GM19035 (cell line): ENCODE results near the gene ARHGAP8.
"Not testable (repeated sequence)": the region's sequence is repeated elsewhere in the genome, so short reads cannot be mapped to it uniquely, and the experiment has no call there.

Experiments
- ATAC-seq: cut with Tn5 transposase; IDR thresholded peaks from one replicate; pipeline ENCODE4 v1.9.1; 2021; ENCODE audit not compliant: unreplicated experiment

The ARHGAP8 gene

DNA sequence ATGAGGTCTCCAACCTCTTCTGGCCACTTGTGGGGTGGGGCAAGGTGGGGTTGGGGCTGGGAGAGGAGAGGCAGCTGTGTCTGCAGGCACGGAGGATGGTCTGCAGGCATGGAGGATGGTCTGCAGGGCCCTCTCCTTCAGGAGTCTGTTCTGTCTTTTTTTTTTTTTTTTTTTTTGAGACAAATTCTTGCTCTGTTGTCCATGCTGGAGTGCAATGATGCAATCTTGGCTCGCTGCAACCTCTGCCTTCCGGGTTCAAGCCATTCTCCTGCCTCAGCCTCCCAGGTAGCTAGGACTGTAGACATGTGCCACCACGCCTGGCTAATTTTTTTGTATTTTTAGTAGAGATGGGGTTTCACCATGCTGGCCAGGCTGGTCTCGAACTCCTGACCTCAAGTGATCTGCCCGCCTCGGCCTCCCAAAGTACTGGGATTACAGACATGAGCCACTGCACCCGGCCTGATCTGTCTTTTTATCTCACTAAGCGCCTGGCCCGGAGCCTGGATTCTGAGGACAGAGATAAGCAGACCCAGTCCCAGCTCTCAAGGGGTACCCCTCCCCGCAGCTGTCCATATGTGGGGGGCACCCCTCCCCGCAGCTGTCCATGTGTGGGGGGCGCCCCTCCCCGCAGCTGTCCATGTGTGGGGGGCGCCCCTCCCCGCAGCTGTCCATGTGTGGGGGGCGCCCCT, 47.7 kb downstream of the ARHGAP8 start:
- ATAC-seq = not testable (repeated sequence)

DNA sequence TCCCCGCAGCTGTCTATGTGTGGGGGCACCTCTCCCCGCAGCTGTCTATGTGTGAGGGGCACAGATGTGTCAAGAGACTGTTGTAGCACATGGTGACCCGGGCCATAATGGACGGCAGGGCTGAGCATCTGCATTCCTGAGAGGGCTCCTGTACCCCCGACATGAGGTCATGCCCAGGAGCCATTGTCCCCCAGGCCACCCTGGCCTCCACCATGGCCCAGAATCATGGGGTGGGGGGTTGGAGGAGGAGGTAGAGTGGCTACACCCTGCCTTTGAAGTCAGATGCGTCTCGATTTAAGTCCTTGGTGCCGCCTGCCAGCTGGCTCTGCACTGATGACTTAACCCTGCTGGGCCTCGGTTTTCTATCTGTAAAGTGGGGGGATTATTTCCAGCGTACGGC, 49.1 kb downstream of the ARHGAP8 start:
- no peak for ATAC-seq

DNA sequence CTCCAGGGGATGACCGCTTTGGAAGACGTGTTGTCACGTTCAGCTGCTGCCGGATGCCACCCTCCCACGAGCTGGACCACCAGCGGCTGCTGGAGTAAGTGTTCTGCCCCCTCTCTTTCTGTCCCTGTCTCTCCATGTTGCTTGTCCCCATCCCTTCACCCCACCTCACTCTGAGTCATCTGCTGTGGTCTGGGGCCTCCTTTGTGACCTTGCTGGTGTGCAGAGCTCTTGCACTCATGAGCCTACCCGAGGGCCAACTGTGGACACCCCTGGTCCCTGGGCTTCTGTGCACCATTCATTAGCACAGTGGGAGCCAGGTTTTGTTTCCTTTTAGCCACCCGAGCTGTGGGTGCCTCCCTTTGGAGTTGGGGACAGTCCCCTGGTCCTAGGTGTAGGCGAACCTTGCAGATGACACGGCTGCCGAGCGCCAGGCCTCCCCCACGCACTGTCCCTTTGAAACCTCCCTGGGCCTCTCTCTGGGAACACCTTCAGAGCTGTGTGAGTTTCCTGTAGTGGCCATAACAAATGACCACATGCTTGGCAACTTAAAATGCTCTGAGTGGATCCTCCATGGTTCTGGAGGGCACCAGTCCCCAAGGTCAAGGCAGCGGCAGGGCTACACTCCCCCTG, 49.8 kb downstream of the ARHGAP8 start:
- no peak for ATAC-seq

- no peak for ATAC-seq
Measured at GRCh38 chr22:44802956-44803355, 50.6 kb downstream of the ARHGAP8 start.

- ATAC-seq = no peak
Measured at GRCh38 chr22:44804327-44804726, 52.0 kb downstream of the ARHGAP8 start.

- no peak for ATAC-seq
Measured at GRCh38 chr22:44805711-44806110, 53.3 kb downstream of the ARHGAP8 start.

DNA sequence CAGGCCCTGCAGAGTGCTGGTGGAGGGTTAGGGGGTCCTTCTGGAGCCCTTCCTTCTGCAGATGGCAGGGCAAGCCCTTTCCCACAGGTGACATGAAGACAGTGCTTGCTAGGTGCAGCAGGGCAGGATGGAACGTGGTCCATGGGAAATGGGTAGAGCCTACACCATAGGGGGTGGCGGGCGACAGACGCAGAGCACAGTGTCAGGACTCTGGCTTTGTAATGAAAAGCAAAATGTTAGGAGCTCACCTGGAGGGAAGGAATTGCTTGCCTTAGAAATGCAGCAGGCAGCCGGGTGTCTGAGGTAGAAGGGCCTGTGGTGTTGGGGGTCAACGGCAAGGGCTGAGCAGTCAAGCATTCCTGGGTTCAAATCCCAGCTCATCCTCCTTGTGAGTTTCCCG, 54.9 kb downstream of the ARHGAP8 start:
- no peak for ATAC-seq

- no peak for ATAC-seq
Measured at GRCh38 chr22:44807915-44808690, 55.7 kb downstream of the ARHGAP8 start.

GRCh38 chr22:44809456-44809855, 57.1 kb downstream of the ARHGAP8 start:
- ATAC-seq = no peak

DNA sequence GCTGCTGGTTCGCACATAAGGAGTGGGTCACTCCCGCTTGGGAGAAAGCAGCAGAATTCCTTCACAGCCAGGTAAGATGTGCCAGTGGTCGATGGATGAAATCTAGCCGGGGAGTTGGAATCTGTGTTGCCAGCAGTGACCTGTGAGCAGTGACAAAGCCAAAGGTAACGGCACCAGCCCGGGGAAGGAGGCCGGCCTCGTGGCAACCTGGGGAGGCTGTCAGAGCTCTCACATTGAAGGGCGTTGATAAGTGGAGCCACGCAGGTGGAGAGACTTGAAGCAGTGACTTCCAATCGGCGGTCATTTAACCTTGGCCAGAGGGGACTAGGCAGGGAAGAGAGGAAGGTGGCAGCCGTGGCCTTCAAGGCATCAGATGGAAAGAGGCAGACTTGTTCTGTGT, 58.8 kb downstream of the ARHGAP8 start:
- no peak for ATAC-seq

GRCh38 chr22:44813416-44813815, 61.0 kb downstream of the ARHGAP8 start:
- no peak for ATAC-seq

- ATAC-seq = no peak
Measured at GRCh38 chr22:44814266-44815098, 62.1 kb downstream of the ARHGAP8 start.

DNA sequence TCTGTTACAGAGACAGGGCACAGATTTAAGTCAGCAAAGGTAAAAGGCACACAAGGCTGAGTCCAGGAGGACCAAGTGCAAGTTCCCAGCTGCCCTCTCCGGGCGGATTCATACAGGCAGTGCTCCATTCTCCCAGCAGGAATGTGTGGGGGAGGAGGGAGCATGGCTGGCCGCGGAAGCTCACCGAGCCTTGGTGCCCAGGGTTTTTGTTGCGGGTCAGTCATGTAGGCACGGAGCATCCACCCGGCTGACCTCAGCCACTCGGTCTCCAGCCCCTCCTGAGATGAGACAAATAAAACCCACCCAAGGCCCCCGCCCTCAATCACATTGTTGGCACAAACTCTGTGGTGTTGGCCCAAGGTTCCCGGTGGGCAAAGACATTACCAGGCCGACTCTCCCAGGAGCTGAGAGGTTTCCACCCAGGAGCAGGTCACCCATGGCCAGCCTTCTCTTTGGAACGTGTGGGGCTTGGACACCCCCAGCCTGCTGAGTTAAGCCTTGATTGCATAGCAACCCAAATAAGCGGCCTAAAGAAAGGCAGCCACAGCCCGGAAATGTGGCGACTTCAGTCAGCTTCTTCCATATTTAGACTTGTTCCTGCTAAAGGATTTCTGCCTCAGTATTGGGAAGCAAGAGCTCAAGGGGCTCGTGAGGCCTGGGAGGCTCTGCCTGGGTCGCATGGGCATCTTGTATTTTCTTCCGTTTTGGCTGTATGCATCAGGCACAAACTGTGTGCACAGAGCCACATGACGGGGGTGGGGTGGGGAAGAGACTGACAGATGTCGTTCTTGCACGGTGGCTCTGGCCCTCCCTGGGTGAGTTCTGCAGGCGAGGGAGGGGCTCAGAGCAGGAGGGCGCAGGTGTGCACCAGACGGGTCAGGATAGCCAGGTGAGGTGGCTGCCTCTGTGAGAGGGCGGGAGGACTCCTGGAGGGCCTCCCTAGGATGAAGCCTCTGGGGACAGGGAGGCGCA, 63.0 kb downstream of the ARHGAP8 start:
- no peak for ATAC-seq

DNA sequence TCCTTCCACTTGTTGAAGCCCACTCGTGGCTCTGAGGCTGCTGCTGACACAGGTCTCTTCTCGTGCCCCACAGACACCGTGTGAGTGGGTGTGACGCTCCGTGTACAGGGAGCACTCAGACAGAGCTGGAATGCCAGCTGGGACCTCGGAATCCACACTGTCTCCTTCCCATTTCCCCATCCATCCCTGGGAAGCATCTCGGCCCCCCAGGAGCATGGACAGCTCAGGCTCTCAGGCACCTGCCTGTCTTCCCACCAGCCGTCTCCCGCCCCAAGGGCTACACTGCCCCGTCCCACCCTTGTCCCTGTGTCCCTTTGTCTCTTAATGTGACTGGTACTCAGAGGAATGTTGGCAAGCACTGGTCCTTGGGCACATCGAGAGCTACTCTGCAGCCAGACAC, 63.8 kb downstream of the ARHGAP8 start:
- no peak for ATAC-seq

GRCh38 chr22:44818727-44819126, 66.4 kb downstream of the ARHGAP8 start:
- ATAC-seq = no peak

DNA sequence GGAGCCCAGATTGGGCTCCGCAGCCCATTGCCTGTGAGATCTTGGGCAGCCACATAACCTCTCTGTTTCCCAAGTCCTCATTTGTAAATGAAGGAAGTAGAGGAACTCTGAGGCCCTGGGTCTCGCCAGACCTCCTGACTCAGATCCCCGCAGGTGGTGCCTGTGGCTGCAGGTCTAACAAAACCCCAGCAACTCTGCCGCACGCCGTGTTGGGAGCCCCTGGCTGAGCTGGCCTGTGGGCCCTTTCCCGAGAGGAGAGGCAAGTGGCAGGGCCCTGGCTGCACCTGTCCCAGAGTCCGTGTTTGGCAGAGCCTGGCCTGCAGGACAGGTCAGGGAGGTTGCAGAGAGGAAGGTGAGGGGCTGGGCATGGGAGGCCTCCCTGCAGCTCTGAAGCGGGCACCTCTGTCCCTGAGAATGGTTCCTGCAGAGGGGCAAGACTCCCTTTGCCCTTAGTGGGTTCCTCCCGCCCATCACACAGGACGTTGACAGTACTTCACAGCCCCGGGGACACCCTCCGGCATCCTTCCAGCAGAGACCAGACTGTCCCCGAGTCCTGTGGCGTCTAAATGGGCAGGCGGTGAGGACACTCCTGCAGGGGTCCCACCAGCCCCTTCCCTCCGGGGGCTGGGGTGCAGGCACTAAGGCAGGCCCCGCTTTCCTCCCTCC, 67.7 kb downstream of the ARHGAP8 start:
- no peak for ATAC-seq

DNA sequence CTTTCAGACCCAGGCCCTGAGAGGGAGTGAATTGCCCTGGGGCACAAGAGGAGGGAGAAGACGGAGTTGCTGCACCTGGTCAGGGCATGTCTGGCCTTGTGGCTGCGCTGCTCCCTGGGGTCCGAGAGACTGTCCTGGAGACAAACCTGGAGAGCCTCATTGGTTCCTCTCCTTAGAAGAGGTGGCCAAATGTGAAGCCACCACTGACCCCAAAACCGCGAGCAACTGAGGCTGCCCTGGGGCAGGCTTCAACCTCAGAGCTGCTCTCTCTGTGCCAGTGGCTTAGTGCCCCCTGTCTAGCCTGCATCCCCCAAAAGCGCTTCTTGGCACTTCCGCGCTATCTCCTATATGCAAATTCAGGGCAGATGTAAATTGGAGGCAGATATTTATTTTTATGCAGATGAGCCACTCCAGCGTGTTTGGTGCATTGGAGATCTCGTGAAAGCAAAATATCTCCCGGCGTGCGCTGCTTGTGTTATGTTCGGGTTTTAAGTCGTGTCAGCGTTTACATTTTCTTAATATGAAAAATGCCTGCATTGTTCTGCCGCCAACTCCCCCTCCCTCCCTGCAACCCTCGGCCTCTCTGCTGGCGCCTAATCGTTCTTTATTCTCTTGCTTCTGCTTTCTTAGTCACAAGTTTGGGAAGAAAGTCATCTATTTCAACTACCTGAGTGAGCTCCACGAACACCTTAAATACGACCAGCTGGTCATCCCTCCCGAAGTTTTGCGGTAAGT, 69.5 kb downstream of the ARHGAP8 start:
- ATAC-seq = no peak

- ATAC-seq = no peak
Measured at GRCh38 chr22:44822534-44822933, 70.2 kb downstream of the ARHGAP8 start.

- ATAC-seq = no peak
Measured at GRCh38 chr22:44823396-44823795, 71.0 kb downstream of the ARHGAP8 start.
